Type B pancreatic cell (in vitro differentiated cells): ENCODE measurements around the gene EYA3. TPM values are rescaled to one million over a fixed set of nuclear protein-coding genes. Genes with fewer than 3 reads are reported as not detected.
"Not testable (repeated sequence)": the region's sequence is repeated elsewhere in the genome, so short reads cannot be mapped to it uniquely, and the experiment has no call there.

Experiments used
- DNase-seq: peaks from one replicate; pipeline ENCODE4 v3.0.0; 2021; ENCODE audit warnings: mixed read lengths; ENCODE audit not compliant: unreplicated experiment; ENCODE audit errors: extremely low spot score
- H3K27ac Mint-ChIP-seq: 2 replicates; pipeline ENCODE4 v1.8.0; 2021; ENCODE audit warnings: mild to moderate bottlenecking, mixed read lengths
- H3K27me3 Mint-ChIP-seq: 2 replicates; pipeline ENCODE4 v1.8.0; 2021; ENCODE audit warnings: mixed read lengths
- H3K36me3 Mint-ChIP-seq: 2 replicates; pipeline ENCODE4 v1.8.0; 2021; ENCODE audit warnings: mixed read lengths
- H3K4me1 Mint-ChIP-seq: one replicate; pipeline ENCODE4 v1.8.0; 2021; ENCODE audit warnings: mixed read lengths; ENCODE audit not compliant: unreplicated experiment
- H3K4me3 Mint-ChIP-seq: 2 replicates; pipeline ENCODE4 v1.8.0; 2021; ENCODE audit warnings: mild to moderate bottlenecking, mixed read lengths
- H3K9me3 Mint-ChIP-seq: 2 replicates; pipeline ENCODE4 v1.8.0; 2021; ENCODE audit warnings: mixed read lengths
- total RNA-seq: library from RNA; stranded (reverse); gene quantifications from 2 replicates; pipeline ENCODE4 v1.2.1, GENCODE V29; 2021; ENCODE audit warnings: low replicate concordance
- TF ChIP-seq, protein P1 (sequence below): fragments of 200-600 bp; sonication (generic); conservative IDR thresholded peaks from 2 replicates; pipeline ENCODE4 v1.5.0; 2021; ENCODE audit warnings: antibody characterized with exemption, mild to moderate bottlenecking

EYA3 gene
- total RNA-seq, 1 donor from 2014 or later, result 35.4 TPM

GRCh38 chr1:28021064-28021463 is 67.3 kb downstream of the EYA3 start:
- Mint-ChIP-seq H3K4me3 (no peak overlapping the region), H3K36me3 (peaks cover 22% of the 10 kb centered on the region), H3K27me3 (no peaks in the 10 kb centered on the region), H3K9me3 (no peaks in the 10 kb centered on the region), H3K4me1 (peaks cover 6% of the 10 kb centered on the region), H3K27ac (no peak overlapping the region)
- TF ChIP-seq, protein P1, sequence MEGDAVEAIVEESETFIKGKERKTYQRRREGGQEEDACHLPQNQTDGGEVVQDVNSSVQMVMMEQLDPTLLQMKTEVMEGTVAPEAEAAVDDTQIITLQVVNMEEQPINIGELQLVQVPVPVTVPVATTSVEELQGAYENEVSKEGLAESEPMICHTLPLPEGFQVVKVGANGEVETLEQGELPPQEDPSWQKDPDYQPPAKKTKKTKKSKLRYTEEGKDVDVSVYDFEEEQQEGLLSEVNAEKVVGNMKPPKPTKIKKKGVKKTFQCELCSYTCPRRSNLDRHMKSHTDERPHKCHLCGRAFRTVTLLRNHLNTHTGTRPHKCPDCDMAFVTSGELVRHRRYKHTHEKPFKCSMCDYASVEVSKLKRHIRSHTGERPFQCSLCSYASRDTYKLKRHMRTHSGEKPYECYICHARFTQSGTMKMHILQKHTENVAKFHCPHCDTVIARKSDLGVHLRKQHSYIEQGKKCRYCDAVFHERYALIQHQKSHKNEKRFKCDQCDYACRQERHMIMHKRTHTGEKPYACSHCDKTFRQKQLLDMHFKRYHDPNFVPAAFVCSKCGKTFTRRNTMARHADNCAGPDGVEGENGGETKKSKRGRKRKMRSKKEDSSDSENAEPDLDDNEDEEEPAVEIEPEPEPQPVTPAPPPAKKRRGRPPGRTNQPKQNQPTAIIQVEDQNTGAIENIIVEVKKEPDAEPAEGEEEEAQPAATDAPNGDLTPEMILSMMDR, result no peak
- no peak for DNase-seq

GRCh38 chr1:28010969-28011368 is 77.4 kb downstream of the EYA3 start:
- Mint-ChIP-seq H3K36me3 (peaks cover 11% of the 10 kb centered on the region), H3K4me3 (no peak overlapping the region), H3K9me3 (no peaks in the 10 kb centered on the region), H3K4me1 (no peaks in the 10 kb centered on the region), H3K27me3 (no peaks in the 10 kb centered on the region), H3K27ac (no peak overlapping the region)
- DNase-seq, result no peak
- TF ChIP-seq, protein P1, result no peak

- not testable (repeated sequence) for H3K9me3 Mint-ChIP-seq, H3K27me3 Mint-ChIP-seq, H3K4me3 Mint-ChIP-seq, DNase-seq, H3K27ac Mint-ChIP-seq, H3K36me3 Mint-ChIP-seq, H3K4me1 Mint-ChIP-seq
These were observed 85.3 kb downstream of the EYA3 start for GRCh38 chr1:28003117-28003516.

GRCh38 chr1:28002600-28002999 is 85.8 kb downstream of the EYA3 start:
- H3K27ac Mint-ChIP-seq, result no peak overlapping the region
- H3K27me3 Mint-ChIP-seq, result no peaks in the 10 kb centered on the region
- H3K4me1 Mint-ChIP-seq, result no peaks in the 10 kb centered on the region
- H3K4me3 Mint-ChIP-seq, result no peak overlapping the region
- DNase-seq, result no peak
- TF ChIP-seq, protein P1, result no peak
- peaks cover 2% of the 10 kb centered on the region for H3K36me3 Mint-ChIP-seq
- no peaks in the 10 kb centered on the region for H3K9me3 Mint-ChIP-seq

GRCh38 chr1:27999055-27999454 is 89.4 kb downstream of the EYA3 start:
- Mint-ChIP-seq H3K4me1 (no peaks in the 10 kb centered on the region), H3K4me3 (no peak overlapping the region), H3K36me3 (peaks cover 10% of the 10 kb centered on the region), H3K27ac (no peak overlapping the region), H3K9me3 (no peaks in the 10 kb centered on the region), H3K27me3 (no peaks in the 10 kb centered on the region)
- TF ChIP-seq, protein P1, result no peak
- DNase-seq, result no peak

- not testable (repeated sequence) for H3K27me3 Mint-ChIP-seq, H3K27ac Mint-ChIP-seq, H3K4me1 Mint-ChIP-seq, DNase-seq, H3K4me3 Mint-ChIP-seq, H3K9me3 Mint-ChIP-seq
- H3K36me3 Mint-ChIP-seq, result peaks cover 13% of the 10 kb centered on the region
These were observed 93.9 kb downstream of the EYA3 start for GRCh38 chr1:27994526-27994925.

- no peak for DNase-seq
- Mint-ChIP-seq H3K27ac (no peak overlapping the region), H3K4me3 (no peak overlapping the region), H3K27me3 (no peaks in the 10 kb centered on the region), H3K4me1 (no peaks in the 10 kb centered on the region), H3K9me3 (no peaks in the 10 kb centered on the region), H3K36me3 (peaks cover 13% of the 10 kb centered on the region)
- TF ChIP-seq, protein P1, result no peak
These were observed 94.3 kb downstream of the EYA3 start for GRCh38 chr1:27994060-27994459.
